HG02981 (cell line): Measurements from ENCODE around the gene CHST2.

Source experiments
- ATAC-seq: cut with Tn5 transposase; IDR thresholded peaks from one replicate; pipeline ENCODE4 v1.9.1; 2021; ENCODE audit warnings: mild to moderate bottlenecking, moderate library complexity; ENCODE audit not compliant: unreplicated experiment

The CHST2 gene

DNA sequence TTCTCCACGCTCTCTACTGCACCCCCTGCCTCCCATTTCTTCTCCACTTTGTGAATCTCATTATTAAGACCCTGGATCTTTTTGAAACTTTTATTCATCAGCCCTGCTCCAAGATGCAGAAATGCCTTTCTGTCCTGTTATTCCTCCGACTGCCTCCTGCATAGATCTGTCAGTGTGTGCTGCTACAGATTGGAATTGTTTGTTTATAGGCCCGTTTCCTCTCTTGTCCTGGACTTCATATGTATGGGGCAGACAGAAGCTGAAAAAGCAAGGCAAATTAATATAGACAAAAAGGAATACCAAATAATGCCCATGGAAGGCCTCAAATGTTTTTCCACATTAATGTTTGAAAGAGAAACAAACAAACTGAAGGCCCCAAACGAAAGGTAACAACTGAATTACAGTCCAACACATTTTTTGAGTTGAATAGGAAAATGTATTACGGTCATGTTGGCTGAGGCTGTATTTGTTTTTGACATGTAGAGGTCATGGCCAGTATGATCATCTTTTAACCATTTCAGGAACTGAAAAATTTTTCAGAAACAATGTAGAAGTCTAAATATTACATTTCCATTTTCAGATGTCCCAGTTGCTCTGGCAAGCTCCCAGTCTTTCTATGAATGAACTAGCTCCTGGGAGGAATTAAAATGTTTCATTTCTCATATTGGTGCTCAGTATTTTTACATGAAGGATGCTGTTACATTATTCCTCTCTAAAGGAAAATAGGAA, 8.8 kb downstream of the CHST2 start:
- no peak for ATAC-seq

DNA sequence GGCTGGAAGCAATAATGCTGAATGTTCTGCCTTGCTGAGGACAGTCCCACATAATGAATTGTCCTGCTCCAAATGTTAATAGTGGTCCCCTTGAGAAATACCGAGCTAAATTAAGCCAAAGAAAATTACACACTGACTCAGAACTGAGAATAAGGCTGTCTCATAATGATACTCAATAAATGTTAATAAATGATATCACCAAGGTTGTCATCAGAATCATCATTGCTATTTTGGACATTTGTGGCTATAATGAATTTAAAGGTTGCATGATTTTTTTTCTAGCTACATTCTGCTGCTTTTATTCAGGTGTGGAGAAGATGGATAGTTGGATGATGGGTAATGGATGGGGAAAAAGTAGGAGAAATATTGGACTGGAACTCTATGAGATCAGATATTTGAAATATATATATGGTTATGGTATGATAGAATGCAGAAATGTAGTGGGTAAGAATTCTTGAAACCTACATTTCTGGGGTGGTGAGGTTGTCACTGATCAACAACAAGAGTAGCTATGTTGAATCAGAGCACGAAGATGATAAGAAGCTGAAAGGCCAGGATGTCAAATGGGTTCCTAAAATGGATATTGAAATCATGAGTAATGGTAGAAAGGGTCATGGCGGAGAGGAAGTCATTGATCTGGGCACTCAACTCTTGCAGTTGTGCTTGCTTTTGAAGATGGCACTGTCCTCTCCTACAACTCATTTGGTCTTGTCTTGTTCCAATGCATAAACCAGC, 12.8 kb downstream of the CHST2 start:
- ATAC-seq: no peak

DNA sequence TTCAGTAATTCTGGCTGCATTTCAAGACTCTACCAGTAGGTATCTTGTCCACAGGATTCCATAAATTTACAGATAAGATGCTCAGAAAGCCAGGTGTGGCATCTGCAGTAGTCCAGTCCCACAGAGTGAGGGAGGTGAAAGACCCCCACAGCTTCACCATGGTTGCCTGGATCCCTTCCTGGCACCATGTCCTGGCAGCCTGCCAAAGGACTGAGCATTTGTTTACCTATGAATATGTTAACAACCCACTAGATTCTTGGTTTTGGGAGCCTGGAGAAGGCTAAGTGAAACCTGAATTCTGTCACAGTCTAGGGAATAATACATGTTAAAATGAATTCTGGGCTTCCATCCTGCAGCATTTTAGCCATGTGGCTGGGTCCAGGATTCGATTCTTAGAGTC, 14.9 kb downstream of the CHST2 start:
- no peak for ATAC-seq

DNA sequence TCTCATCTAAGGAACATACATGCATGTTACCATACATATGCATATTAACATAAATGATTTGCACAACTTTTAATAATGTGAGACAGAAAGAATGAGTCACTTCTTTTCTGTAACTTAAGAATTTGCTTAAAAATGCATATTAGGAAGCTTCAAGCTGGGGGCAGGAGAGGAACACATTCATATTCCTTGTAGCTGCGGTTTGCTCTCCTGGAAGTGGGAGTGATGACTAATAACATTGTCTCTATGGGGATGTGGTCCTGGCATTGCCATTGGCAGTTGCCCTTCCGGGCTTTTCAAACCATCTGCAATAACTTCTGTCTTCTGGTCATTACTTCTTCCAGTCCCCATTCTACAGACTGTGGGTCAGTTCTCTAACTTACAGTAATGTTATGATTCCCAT, 15.6 kb downstream of the CHST2 start:
- ATAC-seq: no peak

- ATAC-seq: no peak
These were observed 18.0 kb downstream of the CHST2 start for GRCh38 chr3:143137435-143138036.

DNA sequence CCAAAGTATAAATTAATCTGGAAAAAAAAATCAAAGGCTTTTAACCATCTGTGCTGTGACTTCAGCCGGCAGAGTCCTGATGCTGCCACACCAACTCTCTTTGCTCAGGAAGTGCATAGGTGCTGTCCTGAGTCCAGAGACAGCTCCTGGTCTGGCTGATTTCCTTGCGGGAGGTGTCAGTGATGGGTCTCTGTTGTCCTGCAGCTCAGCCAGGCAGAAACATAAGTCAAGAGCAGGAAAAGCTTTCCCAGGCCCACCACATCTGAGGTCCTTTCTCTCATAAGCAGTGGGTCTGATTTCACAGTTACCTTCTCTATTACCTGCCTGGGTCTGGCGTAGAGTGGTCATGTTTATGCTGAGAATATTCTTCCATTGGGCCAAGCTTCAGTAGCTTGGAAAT, 19.4 kb downstream of the CHST2 start:
- ATAC-seq: no peak

DNA sequence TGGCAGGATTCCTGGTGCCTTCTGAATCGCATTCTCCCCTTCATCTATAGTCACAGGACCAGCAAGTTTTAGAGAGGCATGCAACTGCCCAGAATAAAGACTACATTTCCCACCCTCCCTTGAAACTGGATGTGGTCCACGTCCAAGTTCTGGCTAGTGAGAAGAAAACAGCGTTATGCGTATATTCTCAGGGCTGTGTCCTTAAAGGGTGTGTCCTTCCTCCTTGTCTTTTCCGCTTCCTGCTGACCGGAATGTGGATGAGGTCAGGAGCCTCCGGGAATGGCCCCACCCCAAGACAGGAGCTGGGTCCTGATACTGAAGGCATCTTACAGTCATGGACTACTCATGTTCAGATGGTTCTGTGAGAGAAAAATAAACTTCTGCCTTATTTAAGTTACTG, 20.2 kb downstream of the CHST2 start:
- ATAC-seq: no peak

DNA sequence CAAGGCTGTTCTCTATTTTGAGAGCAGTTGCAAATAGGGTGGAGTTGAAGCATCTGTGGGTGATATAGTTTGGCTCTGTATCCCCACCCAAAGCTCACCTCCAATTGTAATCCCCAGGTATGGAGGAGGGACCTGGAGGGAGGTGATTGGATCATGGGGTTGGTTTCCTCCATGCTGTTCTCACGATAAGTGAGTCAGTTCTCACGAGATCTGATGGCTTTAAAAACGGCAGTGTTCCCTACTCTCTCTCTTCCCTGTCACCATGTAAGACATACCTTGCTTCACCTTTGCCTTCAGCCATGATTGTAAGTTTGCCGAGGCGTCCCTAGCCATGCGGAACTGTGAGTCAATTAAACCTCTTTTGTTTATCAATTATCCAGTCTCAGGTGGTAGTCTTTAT, 21.0 kb downstream of the CHST2 start:
- no peak for ATAC-seq

DNA sequence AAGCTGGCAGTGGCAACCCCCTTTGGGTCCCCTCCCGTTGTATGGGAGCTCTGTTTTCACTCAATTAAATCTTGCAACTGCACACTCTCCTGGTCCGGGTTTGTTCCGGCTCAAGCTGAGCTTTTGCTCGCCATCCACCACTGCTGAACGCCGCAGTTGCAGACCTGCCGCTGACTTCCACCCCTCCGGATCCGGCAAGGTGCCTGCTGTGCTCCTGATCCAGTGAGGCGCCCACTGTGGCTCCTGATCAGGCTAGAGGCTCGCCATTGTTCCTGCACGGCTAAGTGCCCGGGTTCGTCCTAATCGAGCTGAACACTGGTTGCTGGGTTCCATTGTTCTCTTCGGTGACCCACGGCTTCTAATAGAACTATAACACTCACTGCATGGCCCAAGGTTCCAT, 22.8 kb downstream of the CHST2 start:
- ATAC-seq: no peak

GRCh38 chr3:143145906-143146305, 26.3 kb downstream of the CHST2 start:
- ATAC-seq: no peak

DNA sequence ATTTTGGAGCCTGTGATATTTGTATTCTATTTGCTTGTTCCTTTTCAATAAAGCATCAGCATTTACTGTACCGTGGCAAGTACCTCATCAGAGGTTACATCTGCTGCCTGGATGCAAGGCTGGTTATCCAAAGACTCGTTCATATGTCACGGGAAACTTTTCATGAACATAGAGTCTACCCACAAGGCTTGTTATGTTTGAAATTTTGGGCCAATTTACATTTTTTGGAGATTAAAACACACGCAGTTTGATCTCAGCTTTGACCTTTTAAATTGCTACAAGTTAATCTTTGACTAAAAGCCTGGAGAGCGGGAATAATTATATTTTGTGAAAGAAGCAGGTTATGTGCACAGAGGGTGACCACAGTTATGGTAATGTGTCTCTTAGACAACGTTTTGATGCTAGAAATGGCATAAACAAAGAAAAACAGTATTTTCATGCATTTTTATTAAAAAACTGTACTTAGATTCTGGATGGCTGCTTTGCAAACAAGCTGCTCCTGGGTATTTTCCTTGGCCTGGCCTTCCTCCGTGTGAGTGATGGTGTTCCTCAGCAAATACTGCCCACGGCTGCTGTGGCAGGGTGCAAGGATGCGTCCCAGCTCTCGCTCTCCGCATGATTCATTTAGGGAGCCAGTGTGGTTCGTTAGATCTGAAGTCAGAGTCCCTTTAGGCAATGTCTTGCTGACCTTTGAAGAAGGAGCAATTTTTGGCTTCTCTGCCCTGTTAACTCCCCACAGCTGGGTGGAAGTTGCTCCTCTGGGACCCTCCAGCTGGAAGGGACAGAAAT, 27.1 kb downstream of the CHST2 start:
- no peak for ATAC-seq

- ATAC-seq: no peak
These were observed 28.1 kb downstream of the CHST2 start for GRCh38 chr3:143147707-143148106.

DNA sequence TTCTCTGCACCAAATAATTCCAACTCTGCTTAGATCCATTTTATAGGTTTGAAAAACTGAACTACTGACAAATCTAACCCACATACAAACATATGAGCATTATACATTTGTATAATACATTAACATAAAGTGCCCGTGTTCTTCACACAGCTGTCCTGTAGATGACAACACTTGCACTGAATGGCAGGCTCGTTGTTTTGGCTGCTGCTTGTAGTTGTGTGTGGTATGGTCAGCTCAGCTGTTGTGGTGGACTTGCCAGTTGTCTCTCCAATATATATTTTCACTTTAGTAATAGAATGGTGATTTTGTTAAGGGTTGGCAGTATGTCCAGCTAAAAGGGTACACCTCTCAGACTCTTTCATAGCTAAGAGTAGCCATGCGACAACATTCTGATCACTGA, 30.5 kb downstream of the CHST2 start:
- ATAC-seq: no peak

DNA sequence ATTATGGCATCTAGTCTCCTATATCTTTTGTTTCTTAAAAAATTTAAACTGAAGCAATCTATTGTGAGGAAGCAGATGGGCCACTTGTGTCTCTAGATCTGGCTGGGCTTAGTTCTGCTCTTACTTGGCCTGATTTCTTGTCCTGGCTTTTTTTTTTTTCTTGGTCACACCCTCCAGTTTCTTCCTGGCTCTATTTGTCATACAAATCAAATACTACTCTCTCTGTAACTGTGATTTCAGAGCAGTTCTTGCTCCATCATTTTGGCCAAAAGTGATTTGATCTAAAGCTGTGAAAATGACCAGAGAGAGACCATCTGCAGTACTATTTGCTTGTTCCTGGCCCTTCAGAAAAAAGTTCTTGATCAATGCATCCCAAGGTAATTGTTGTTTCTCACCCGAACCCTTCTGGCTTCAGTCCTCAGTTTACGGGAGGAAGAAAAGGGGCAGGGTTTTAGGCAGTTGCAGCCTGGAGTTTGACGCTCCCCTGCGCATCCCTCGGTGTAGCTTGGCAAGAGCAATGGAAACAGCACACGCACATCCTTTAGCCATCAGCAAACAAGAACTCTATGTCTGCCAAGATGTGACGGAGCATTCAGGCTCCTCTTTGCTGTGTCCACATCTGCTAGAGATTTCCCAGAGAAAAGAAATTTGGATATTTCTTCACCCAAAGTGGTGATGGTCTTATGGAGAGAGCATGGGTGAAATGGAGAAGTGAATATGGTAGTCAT, 31.6 kb downstream of the CHST2 start:
- ATAC-seq: no peak

DNA sequence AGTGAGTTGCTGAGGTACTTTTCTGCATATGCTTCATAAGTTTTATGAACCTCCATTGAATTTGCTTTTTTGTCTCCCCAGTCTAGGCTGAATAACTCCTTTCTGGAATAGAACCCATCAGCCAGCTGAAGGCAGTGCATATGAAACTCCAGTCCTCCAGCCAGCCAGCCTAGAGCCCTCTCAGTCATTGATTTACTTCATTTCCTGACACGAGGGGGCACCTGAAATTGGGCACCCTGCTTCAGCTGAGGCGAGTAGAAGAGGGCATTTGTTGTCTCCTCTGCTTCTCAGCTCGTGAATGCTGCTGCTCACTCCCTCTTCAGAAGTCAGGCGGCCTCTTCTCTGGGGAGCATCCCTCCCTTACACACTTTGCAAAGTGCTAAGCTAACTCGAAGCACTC, 32.5 kb downstream of the CHST2 start:
- ATAC-seq: no peak

- no peak for ATAC-seq
These were observed 36.2 kb downstream of the CHST2 start for GRCh38 chr3:143155756-143156155.

- peak; percentile 69 for ATAC-seq
These were observed 38.7 kb downstream of the CHST2 start for GRCh38 chr3:143158014-143158988.

DNA sequence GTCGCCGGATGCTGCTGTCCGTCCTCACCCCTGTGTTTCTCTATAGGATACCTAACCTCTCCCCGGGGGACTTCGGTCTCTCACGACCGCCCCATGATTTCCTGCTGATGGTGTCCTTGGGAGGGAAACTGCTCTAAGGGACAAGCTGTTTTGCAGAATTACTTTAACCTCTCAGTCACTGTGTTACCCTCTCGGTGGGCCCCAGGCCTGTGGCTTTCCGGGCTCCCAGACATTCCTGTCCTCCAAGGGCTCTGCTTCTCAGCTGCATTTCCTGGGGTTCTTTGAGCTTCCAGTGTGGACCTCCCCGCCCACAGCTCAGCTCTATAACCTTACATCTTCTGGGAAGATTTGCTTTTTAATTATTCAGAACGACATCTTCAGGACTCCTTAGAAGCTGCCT, 40.9 kb downstream of the CHST2 start:
- ATAC-seq: no peak

GRCh38 chr3:143163562-143164100, 44.1 kb downstream of the CHST2 start:
- ATAC-seq: no peak
